Measurements from ENCODE around the gene PPP6R2. TPM values are rescaled to one million over a fixed set of nuclear protein-coding genes. Genes with fewer than 3 reads are reported as not detected.

The PPP6R2 gene
- polyA plus RNA-seq, 1 donor from 2014 or later, result 85.4 TPM

DNA sequence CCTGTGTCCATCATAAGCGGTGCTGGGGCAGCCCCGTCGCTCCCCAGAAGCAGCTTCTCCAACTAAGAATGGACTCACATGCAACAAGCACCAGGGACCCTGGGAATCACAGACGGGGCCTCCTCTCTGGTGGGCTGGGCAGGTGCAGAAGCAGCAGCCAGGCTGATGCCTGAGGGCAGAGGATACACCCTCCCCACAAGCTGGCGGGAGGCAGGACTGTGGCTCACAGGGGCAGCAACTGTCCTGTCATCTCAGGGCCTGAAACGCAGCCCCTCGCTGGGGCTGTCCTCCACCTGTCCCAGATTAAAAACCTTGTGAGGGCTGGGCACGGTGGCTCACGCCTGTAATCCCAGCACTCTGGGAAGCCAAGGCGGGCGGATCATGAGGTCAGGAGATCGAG, 134.8 kb downstream of the PPP6R2 start:
- H4K20me1 ChIP-seq (ENCODE audit: insufficient read depth), result peaks cover 8% of the 10 kb centered on the region
- H3K4me2 ChIP-seq (ENCODE audit: low read length), result no peak overlapping the region
- H3K27ac ChIP-seq (ENCODE audit: low read length), result no peak overlapping the region
- H3K27me3 ChIP-seq (ENCODE audit: insufficient read depth, low read depth, low read length), result peaks cover 32% of the 10 kb centered on the region
- no peaks in the 10 kb centered on the region for H3K9me3 ChIP-seq (ENCODE audit: low read length)
- H3K9me2 ChIP-seq (ENCODE audit: insufficient read depth, low read length), result no peaks in the 10 kb centered on the region
- no peak overlapping the region for H3K9ac ChIP-seq (ENCODE audit: low read length)
- H3K79me2 ChIP-seq (replicated peaks; ENCODE audit: insufficient read depth, low read length), result peaks cover 13% of the 10 kb centered on the region
- no peak overlapping the region for H3K4me3 ChIP-seq (ENCODE audit: low read length)
- no peak for TF ChIP-seq TAF1 (IDR thresholded peaks at IDR 0.05; ENCODE audit: low read depth)
- no peak for TF ChIP-seq POLR2AphosphoS5 (IDR thresholded peaks at IDR 0.05)
- no peak for TF ChIP-seq EZH2 (IDR thresholded peaks at IDR 0.05; ENCODE audit: borderline replicate concordance, insufficient read depth, low read length, poor library complexity, severe bottlenecking)
- TF ChIP-seq SMC3 (conservative IDR thresholded peaks at IDR 0.05; ENCODE audit: poor library complexity), result no peak
- no peak for TF ChIP-seq RAD21 (conservative IDR thresholded peaks at IDR 0.05)
- TF ChIP-seq EP300 (conservative IDR thresholded peaks at IDR 0.05; ENCODE audit: poor library complexity, severe bottlenecking), result no peak
- TF ChIP-seq, protein P1, sequence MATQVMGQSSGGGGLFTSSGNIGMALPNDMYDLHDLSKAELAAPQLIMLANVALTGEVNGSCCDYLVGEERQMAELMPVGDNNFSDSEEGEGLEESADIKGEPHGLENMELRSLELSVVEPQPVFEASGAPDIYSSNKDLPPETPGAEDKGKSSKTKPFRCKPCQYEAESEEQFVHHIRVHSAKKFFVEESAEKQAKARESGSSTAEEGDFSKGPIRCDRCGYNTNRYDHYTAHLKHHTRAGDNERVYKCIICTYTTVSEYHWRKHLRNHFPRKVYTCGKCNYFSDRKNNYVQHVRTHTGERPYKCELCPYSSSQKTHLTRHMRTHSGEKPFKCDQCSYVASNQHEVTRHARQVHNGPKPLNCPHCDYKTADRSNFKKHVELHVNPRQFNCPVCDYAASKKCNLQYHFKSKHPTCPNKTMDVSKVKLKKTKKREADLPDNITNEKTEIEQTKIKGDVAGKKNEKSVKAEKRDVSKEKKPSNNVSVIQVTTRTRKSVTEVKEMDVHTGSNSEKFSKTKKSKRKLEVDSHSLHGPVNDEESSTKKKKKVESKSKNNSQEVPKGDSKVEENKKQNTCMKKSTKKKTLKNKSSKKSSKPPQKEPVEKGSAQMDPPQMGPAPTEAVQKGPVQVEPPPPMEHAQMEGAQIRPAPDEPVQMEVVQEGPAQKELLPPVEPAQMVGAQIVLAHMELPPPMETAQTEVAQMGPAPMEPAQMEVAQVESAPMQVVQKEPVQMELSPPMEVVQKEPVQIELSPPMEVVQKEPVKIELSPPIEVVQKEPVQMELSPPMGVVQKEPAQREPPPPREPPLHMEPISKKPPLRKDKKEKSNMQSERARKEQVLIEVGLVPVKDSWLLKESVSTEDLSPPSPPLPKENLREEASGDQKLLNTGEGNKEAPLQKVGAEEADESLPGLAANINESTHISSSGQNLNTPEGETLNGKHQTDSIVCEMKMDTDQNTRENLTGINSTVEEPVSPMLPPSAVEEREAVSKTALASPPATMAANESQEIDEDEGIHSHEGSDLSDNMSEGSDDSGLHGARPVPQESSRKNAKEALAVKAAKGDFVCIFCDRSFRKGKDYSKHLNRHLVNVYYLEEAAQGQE (IDR thresholded peaks at IDR 0.05; ENCODE audit: borderline replicate concordance), result no peak
- TF ChIP-seq, protein P2, sequence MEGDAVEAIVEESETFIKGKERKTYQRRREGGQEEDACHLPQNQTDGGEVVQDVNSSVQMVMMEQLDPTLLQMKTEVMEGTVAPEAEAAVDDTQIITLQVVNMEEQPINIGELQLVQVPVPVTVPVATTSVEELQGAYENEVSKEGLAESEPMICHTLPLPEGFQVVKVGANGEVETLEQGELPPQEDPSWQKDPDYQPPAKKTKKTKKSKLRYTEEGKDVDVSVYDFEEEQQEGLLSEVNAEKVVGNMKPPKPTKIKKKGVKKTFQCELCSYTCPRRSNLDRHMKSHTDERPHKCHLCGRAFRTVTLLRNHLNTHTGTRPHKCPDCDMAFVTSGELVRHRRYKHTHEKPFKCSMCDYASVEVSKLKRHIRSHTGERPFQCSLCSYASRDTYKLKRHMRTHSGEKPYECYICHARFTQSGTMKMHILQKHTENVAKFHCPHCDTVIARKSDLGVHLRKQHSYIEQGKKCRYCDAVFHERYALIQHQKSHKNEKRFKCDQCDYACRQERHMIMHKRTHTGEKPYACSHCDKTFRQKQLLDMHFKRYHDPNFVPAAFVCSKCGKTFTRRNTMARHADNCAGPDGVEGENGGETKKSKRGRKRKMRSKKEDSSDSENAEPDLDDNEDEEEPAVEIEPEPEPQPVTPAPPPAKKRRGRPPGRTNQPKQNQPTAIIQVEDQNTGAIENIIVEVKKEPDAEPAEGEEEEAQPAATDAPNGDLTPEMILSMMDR (IDR thresholded peaks at IDR 0.05; ENCODE audit: poor library complexity, severe bottlenecking), result no peak
- TF ChIP-seq MXI1 (conservative IDR thresholded peaks at IDR 0.05; ENCODE audit: poor library complexity, severe bottlenecking), result no peak
- no peaks in the 10 kb centered on the region for H3K36me3 ChIP-seq (ENCODE audit: insufficient read depth, low read length)
- no peak overlapping the region for H2AFZ ChIP-seq (ENCODE audit: low read depth, low read length)
- no peaks in the 10 kb centered on the region for H3F3A ChIP-seq (ENCODE audit: insufficient read depth, low read length, poor library complexity, severe bottlenecking)

DNA sequence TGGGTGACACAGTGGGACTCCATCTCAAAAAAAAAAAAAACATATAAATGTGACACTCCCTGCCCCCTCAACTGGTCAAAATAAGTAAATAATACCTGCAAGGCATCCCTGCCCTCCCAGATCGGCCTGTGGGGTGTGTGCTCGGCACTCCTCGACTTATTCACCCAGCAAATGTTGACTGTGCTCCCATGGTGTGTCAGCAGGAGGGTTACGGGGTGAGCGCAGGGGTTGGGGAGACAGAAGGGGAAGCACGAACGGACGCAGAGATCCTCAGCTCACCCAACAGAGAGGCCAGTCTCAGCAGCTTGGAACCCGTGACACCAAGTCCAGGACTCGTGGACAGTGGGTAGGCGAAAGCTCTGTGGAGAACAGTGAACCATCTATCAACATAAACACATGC, 136.6 kb downstream of the PPP6R2 start:
- H3K4me3 ChIP-seq (ENCODE audit: low read length), result no peak overlapping the region
- no peaks in the 10 kb centered on the region for H3K36me3 ChIP-seq (ENCODE audit: insufficient read depth, low read length)
- no peaks in the 10 kb centered on the region for H3K9me3 ChIP-seq (ENCODE audit: low read length)
- no peak overlapping the region for H3K4me2 ChIP-seq (ENCODE audit: low read length)
- peaks cover 32% of the 10 kb centered on the region for H3K27me3 ChIP-seq (ENCODE audit: insufficient read depth, low read depth, low read length)
- no peaks in the 10 kb centered on the region for H3F3A ChIP-seq (ENCODE audit: insufficient read depth, low read length, poor library complexity, severe bottlenecking)
- no peaks in the 10 kb centered on the region for H4K20me1 ChIP-seq (ENCODE audit: insufficient read depth)
- TF ChIP-seq TAF1 (IDR thresholded peaks at IDR 0.05; ENCODE audit: low read depth) (no peak), RAD21 (conservative IDR thresholded peaks at IDR 0.05) (no peak), SMC3 (conservative IDR thresholded peaks at IDR 0.05; ENCODE audit: poor library complexity) (no peak), EZH2 (IDR thresholded peaks at IDR 0.05; ENCODE audit: borderline replicate concordance, insufficient read depth, low read length, poor library complexity, severe bottlenecking) (no peak), EP300 (conservative IDR thresholded peaks at IDR 0.05; ENCODE audit: poor library complexity, severe bottlenecking) (no peak), MXI1 (conservative IDR thresholded peaks at IDR 0.05; ENCODE audit: poor library complexity, severe bottlenecking) (no peak), POLR2AphosphoS5 (IDR thresholded peaks at IDR 0.05) (no peak)
- TF ChIP-seq, protein P2 (IDR thresholded peaks at IDR 0.05; ENCODE audit: poor library complexity, severe bottlenecking), result no peak
- TF ChIP-seq, protein P1 (IDR thresholded peaks at IDR 0.05; ENCODE audit: borderline replicate concordance), result no peak
- H3K27ac ChIP-seq (ENCODE audit: low read length), result no peak overlapping the region
- H2AFZ ChIP-seq (ENCODE audit: low read depth, low read length), result no peak overlapping the region
- H3K9me2 ChIP-seq (ENCODE audit: insufficient read depth, low read length), result no peaks in the 10 kb centered on the region
- no peaks in the 10 kb centered on the region for H3K79me2 ChIP-seq (replicated peaks; ENCODE audit: insufficient read depth, low read length)
- H3K9ac ChIP-seq (ENCODE audit: low read length), result no peak overlapping the region

All from neural cell (in vitro differentiated cells).